ENCODE measurements around the gene COMMD6. TPM values are rescaled to one million over a fixed set of nuclear protein-coding genes. Genes with fewer than 3 reads are reported as not detected.

Gene COMMD6
- total and polyA plus RNA-seq, 2 donors (not counting 3 experiments of a cell fraction or from before 2014, with no cell fraction given): 71.7 to 122 TPM

DNA sequence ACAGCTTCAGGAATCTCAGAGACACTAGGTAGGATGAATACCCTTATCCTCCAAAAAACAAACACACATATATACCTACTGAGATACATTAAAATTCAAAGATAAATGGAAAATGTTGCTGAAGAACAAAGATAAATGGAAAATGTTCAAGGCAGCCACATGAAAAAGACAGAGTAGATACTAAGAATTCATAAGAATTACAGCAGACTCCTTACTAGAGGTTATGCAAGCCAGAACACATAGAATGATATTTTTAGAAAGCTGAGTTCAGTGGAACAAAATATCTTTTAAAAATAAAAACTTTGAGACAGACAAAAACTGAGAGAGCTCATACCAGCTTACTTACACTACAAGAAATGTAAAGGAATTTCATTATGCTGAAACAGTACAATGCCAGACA lies 47.5 kb upstream of the COMMD6 start:
- intact Hi-C loops (cut with micrococcal nuclease) (no loop called here), dilution Hi-C loops (cut with MboI; ENCODE audit: extremely low pct_ligation_motif_present, low sequenced_read_pairs) (no loop called here)
- no peak overlapping the region for H3K9ac ChIP-seq (replicated peaks; ENCODE audit: extremely low read depth, insufficient read depth, low read length)
- TF ChIP-seq POLR2AphosphoS5 (IDR thresholded peaks at IDR 0.05; ENCODE audit: insufficient read depth, low read depth, low read length) (no peak), GATA2 (IDR thresholded peaks at IDR 0.05; ENCODE audit: insufficient read depth, insufficient read length, low read depth, low read length) (no peak), EZH2 (IDR thresholded peaks at IDR 0.05; ENCODE audit: borderline replicate concordance, low read depth, low read length, severe bottlenecking) (no peak), POLR2A (IDR thresholded peaks at IDR 0.05; ENCODE audit: low read depth, low read length) (no peak), MYC (IDR thresholded peaks at IDR 0.05; ENCODE audit: low read depth, low read length) (no peak), JUN (IDR thresholded peaks at IDR 0.05; ENCODE audit: borderline replicate concordance, insufficient read depth, insufficient read length, low read depth) (no peak), FOS (IDR thresholded peaks at IDR 0.05; ENCODE audit: borderline replicate concordance, insufficient read depth, low read length) (no peak), MAX (IDR thresholded peaks at IDR 0.05; ENCODE audit: insufficient read depth, insufficient read length) (no peak)
- TF ChIP-seq, protein P1, sequence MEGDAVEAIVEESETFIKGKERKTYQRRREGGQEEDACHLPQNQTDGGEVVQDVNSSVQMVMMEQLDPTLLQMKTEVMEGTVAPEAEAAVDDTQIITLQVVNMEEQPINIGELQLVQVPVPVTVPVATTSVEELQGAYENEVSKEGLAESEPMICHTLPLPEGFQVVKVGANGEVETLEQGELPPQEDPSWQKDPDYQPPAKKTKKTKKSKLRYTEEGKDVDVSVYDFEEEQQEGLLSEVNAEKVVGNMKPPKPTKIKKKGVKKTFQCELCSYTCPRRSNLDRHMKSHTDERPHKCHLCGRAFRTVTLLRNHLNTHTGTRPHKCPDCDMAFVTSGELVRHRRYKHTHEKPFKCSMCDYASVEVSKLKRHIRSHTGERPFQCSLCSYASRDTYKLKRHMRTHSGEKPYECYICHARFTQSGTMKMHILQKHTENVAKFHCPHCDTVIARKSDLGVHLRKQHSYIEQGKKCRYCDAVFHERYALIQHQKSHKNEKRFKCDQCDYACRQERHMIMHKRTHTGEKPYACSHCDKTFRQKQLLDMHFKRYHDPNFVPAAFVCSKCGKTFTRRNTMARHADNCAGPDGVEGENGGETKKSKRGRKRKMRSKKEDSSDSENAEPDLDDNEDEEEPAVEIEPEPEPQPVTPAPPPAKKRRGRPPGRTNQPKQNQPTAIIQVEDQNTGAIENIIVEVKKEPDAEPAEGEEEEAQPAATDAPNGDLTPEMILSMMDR (IDR thresholded peaks at IDR 0.05; ENCODE audit: extremely low read depth in 1 of 2, insufficient read depth in 1 of 2, low read depth in 1 of 2, low read length in 2 of 2): no peak
- DNase-seq (ENCODE audit: low read depth, low spot score) (no peak), FAIRE-seq (no peak)
- H3K4me2 ChIP-seq (ENCODE audit: insufficient read depth, low read length): no peak overlapping the region
- H3K27me3 ChIP-seq (ENCODE audit: control insufficient read depth in 2 of 2, insufficient read depth in 2 of 2, low read length in 2 of 2): no peaks in the 10 kb centered on the region
- H2AFZ ChIP-seq (ENCODE audit: low read depth, low read length): no peak overlapping the region
- H3K4me3 ChIP-seq (replicated peaks in 1 of 3; ENCODE audit: insufficient read depth in 1 of 3, low read depth in 1 of 3, low read length in 3 of 3): no peak overlapping the region
- no peaks in the 10 kb centered on the region for H3K79me2 ChIP-seq (ENCODE audit: control insufficient read depth, insufficient read depth, low read length)
- no peaks in the 10 kb centered on the region for H3K9me1 ChIP-seq (replicated peaks; ENCODE audit: control insufficient read depth, extremely low read depth, insufficient read depth, low read length)
- H3K36me3 ChIP-seq (ENCODE audit: control insufficient read depth in 2 of 2, extremely low read depth in 1 of 2, insufficient read depth in 2 of 2, low read length in 2 of 2): peaks cover 2 to 3% of the 10 kb centered on the region in 2 experiments
- H4K20me1 ChIP-seq (replicated peaks; ENCODE audit: control insufficient read depth, extremely low read depth, insufficient read depth, low read length): no peaks in the 10 kb centered on the region
- no peak overlapping the region for H3K27ac ChIP-seq (ENCODE audit: insufficient read depth, low read depth, low read length)
- ChIA-PET CTCF (no interaction called here), POLR2A (no interaction called here)
- BruUV-seq (replicated peaks): no TSS peak
- H3K9me3 ChIP-seq (replicated peaks; ENCODE audit: control insufficient read depth, insufficient read depth, low read length): no peaks in the 10 kb centered on the region
- H3K4me1 ChIP-seq (ENCODE audit: control insufficient read depth, extremely low read depth, insufficient read depth, low read length): no peaks in the 10 kb centered on the region
